NB4 (cell line): Measurements from ENCODE around the gene SLC19A1.

Experiments
- DNase-seq: peaks from one replicate; pipeline ENCODE4 v3.0.0; 2010; ENCODE audit warnings: low read depth
- H3K4me3 ChIP-seq: one replicate; pipeline ENCODE4 v1.5.1; 2011; ENCODE audit warnings: mild to moderate bottlenecking, low read depth, low read length, moderate library complexity
- MYC ChIP-seq: IDR thresholded peaks from 2 replicates; pipeline ENCODE4 v1.6.1; 2011; ENCODE audit warnings: low read depth, low read length
- POLR2A ChIP-seq: IDR thresholded peaks from 2 replicates; pipeline ENCODE4 v1.6.1; 2011; ENCODE audit warnings: mild to moderate bottlenecking; ENCODE audit not compliant: insufficient read length; ENCODE audit errors: extremely low read depth
- TF ChIP-seq, protein P1 (sequence below): IDR thresholded peaks from 2 replicates; pipeline ENCODE4 v1.6.1; 2011; ENCODE audit warnings: low read depth, low read length
- TF ChIP-seq, protein P2 (sequence below): IDR thresholded peaks from one replicate; pipeline ENCODE4 v1.5.1; 2012; ENCODE audit warnings: low read depth, low read length

SLC19A1 gene

GRCh38 chr21:45466330-45467220 is 75.7 kb downstream of the SLC19A1 start:
- H3K4me3 ChIP-seq, result no peak overlapping the region
- TF ChIP-seq, protein P1, sequence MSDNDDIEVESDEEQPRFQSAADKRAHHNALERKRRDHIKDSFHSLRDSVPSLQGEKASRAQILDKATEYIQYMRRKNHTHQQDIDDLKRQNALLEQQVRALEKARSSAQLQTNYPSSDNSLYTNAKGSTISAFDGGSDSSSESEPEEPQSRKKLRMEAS, result no peak
- TF ChIP-seq MYC, result no peak
- TF ChIP-seq POLR2A, result no peak
- TF ChIP-seq, protein P2, sequence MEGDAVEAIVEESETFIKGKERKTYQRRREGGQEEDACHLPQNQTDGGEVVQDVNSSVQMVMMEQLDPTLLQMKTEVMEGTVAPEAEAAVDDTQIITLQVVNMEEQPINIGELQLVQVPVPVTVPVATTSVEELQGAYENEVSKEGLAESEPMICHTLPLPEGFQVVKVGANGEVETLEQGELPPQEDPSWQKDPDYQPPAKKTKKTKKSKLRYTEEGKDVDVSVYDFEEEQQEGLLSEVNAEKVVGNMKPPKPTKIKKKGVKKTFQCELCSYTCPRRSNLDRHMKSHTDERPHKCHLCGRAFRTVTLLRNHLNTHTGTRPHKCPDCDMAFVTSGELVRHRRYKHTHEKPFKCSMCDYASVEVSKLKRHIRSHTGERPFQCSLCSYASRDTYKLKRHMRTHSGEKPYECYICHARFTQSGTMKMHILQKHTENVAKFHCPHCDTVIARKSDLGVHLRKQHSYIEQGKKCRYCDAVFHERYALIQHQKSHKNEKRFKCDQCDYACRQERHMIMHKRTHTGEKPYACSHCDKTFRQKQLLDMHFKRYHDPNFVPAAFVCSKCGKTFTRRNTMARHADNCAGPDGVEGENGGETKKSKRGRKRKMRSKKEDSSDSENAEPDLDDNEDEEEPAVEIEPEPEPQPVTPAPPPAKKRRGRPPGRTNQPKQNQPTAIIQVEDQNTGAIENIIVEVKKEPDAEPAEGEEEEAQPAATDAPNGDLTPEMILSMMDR, result no peak
- no peak for DNase-seq

DNA sequence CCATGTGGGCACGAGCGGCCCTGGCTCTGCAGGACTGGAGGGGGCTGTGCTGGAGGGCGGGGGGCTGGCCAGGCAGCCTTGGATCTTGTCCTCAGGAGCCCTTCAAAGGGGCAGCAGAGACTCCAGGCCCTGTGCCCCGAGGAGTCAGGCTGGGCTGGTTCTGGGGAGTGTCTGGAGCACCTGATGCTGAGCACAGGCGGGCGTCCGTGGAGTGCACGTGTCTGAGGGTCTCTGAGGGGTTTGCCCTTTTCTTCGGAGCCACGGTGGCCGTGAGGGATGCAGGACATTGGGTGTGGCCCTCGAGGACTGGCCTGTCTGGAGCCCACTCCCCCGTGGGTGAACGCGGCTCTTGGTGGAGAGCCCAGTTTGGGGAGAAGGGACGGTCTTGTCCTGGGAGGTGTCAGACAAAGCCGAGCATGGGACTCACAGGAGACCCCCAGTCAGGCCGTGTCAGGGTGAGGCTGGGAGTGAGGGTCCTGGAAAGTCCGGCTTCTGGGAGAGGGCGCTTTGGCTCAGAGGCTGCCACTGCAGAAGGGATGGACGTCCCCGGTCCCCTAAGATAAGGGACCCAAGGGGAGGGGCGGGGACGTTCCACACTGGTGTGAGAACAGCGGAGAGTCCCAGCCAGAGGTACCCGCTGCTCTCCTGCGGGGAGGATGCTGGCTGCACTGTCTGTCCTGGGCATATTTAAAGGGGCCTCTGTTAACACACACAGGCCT is 76.5 kb downstream of the SLC19A1 start:
- no peak overlapping the region for H3K4me3 ChIP-seq
- no peak for DNase-seq
- TF ChIP-seq, protein P2, result no peak
- TF ChIP-seq, protein P1, result no peak
- TF ChIP-seq POLR2A (no peak), MYC (no peak)

GRCh38 chr21:45465105-45465504 is 77.1 kb downstream of the SLC19A1 start:
- DNase-seq, result no peak
- no peak overlapping the region for H3K4me3 ChIP-seq
- TF ChIP-seq MYC (no peak), POLR2A (no peak)
- TF ChIP-seq, protein P1, result no peak
- TF ChIP-seq, protein P2, result no peak

GRCh38 chr21:45464309-45464708 is 77.9 kb downstream of the SLC19A1 start:
- DNase-seq, result no peak
- TF ChIP-seq, protein P1, result no peak
- no peak for TF ChIP-seq POLR2A
- TF ChIP-seq, protein P2, result no peak
- TF ChIP-seq MYC, result no peak
- H3K4me3 ChIP-seq, result no peak overlapping the region

- no peak overlapping the region for H3K4me3 ChIP-seq
- TF ChIP-seq, protein P2, result no peak
- TF ChIP-seq, protein P1, result no peak
- TF ChIP-seq MYC (no peak), POLR2A (no peak)
- DNase-seq, result no peak
These were observed 78.4 kb downstream of the SLC19A1 start for GRCh38 chr21:45463871-45464270.
